Activated CD4-positive, alpha-beta T cell treated with anti-CD3 and anti-CD28 coated beads, Interleukin-2, amount 10 ng/mL, durations not matched to agents 7 days and 5 days (primary cell): Measurements from ENCODE around the gene NUDC. TPM values are rescaled to one million over a fixed set of nuclear protein-coding genes. Genes with fewer than 3 reads are reported as not detected.
A peak's percentile ranks its signal among the peaks of the same experiment; 100 is the strongest.

Experiments
- CTCF ChIA-PET: fragments of 350-600 bp; sonication (Branson Sonifier 250); formaldehyde crosslinking; loops from one replicate; lab custom pipeline; 2021; ENCODE audit warnings: antibody characterized with exemption; lab: Charles Lee
- POLR2A ChIA-PET: fragments of 350-600 bp; sonication (Branson Sonifier 250); formaldehyde crosslinking; loops from one replicate; lab custom pipeline; 2021; ENCODE audit warnings: antibody characterized with exemption; lab: Charles Lee
- DNase-seq: peaks from one replicate; pipeline ENCODE4 v3.0.0-alpha.2; 2020
- H3K27ac Mint-ChIP-seq: one replicate; pipeline ENCODE4 v1.8.0; 2021; ENCODE audit warnings: mild to moderate bottlenecking, moderate library complexity, mixed read lengths
- H3K27me3 Mint-ChIP-seq: one replicate; pipeline ENCODE4 v1.8.0; 2021; ENCODE audit warnings: mixed read lengths
- H3K36me3 Mint-ChIP-seq: one replicate; pipeline ENCODE4 v1.8.0; 2021; ENCODE audit warnings: low read depth, mixed read lengths
- H3K4me1 Mint-ChIP-seq: one replicate; pipeline ENCODE4 v1.8.0; 2021; ENCODE audit warnings: mixed read lengths
- H3K4me3 Mint-ChIP-seq: one replicate; pipeline ENCODE4 v1.8.0; 2021; ENCODE audit warnings: mild to moderate bottlenecking, moderate library complexity, mixed read lengths
- H3K9me3 Mint-ChIP-seq: one replicate; pipeline ENCODE4 v1.8.0; 2021; ENCODE audit warnings: mixed read lengths
- total RNA-seq, 2 experiments: library from RNA; stranded (reverse); gene quantifications; one replicate each; pipeline ENCODE4 v1.2.3, GENCODE V29; 2021

NUDC gene
- total RNA-seq, 2 experiments from 2014 or later: 56.2 to 64.5 TPM

- POLR2A ChIA-PET: no interaction called here
- H3K27ac Mint-ChIP-seq: no peak overlapping the region
Measured at GRCh38 chr1:26894263-26894662, 27.3 kb upstream of the NUDC start.

DNA sequence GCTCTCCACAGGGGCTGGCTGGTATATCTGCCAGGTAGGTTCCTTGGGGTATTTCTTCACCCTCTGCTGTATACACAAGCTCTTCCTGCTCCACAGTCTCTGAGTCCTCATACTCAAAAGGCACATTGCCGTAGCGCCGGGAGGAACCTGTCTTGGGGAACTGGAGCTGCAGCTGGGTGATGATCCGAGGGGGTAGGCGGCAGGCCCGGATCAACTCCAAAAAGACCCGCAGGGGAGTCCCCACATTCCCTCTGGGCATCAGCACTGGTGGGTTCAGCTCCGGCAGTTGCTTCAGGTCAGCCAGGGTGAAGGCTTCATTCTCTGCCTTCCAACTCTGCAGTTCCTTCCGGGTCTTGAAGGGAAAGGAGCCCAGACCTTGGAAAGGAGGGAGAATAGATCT, 24.2 kb upstream of the NUDC start:
- Mint-ChIP-seq H3K9me3 (no peaks in the 10 kb centered on the region), H3K36me3 (peaks cover 29% of the 10 kb centered on the region), H3K4me3 (no peak overlapping the region), H3K27me3 (no peaks in the 10 kb centered on the region), H3K4me1 (peaks cover 38% of the 10 kb centered on the region), H3K27ac (no peak overlapping the region)
- no peak for DNase-seq
- ChIA-PET CTCF (interaction anchor here (0.6 to 0.7 kb wide), 2 partner anchors 10 to 91 kb away, joined by 3 read pairs; no protein-coding TSS in a partner anchor), POLR2A (no interaction called here)

More at GRCh38 chr1:26894263-26894662, 27.3 kb upstream of the NUDC start:
- Mint-ChIP-seq H3K27me3 (no peaks in the 10 kb centered on the region), H3K4me1 (peaks cover 31% of the 10 kb centered on the region), H3K4me3 (no peak overlapping the region), H3K9me3 (no peaks in the 10 kb centered on the region), H3K36me3 (peaks cover 43% of the 10 kb centered on the region)
- no peak for DNase-seq
- CTCF ChIA-PET: interaction anchor here (1.1 kb wide), 1 partner anchor 12 kb away, joined by 5 read pairs; no protein-coding TSS in a partner anchor

DNA sequence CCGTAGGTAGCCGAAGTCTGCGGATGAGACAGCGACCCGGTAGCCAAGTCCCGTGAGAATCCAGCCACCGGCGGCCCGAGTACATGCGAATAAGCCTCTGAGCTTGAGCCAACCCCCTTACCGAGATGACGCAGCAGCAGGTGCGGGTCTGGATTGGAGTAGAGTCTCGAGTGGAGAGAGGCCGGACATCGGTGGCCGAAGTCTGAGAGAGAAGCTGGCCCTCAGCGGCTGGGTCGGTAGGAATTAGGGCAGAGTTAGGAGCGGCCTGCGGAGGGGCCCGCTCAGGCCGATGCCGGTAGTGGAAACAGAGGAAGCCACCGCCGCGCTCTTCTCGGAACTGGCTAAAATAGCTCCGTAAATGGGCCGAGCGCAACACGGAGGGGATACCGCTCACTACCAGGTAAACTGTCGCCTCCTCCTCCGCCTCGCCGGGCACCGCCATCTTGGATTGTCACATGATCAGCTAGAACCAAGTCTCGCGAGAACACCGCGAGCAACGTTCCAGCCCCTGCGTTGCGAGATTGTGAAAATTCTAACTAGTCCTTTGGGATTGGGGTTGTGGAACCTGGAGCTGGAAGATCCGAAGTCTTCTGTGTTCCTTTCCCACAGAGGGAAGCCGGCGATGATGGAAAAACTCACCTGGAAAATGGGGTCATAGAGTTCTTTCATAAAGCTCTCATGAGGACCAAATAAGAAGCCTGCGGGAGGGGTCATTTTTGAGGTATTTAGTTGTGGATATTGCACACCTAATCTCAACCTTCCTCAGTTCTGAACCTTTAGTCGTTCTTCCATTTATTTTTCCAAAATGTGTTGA, 21.3 kb upstream of the NUDC start, which contains the start of gene GPATCH3:
Gene GPATCH3 (minus strand): TSS at position 467 of the 814 bp plus-strand sequence. CDS start 25 bp downstream, at position 442.
- Mint-ChIP-seq H3K4me3 (peak within 1 kb of the TSS; percentile 91), H3K9me3 (no peaks in the 10 kb centered on the region), H3K36me3 (peaks cover 12% of the 10 kb centered on the region), H3K27me3 (no peaks in the 10 kb centered on the region), H3K27ac (peak within 1 kb of the TSS; percentile 99), H3K4me1 (peaks cover 35% of the 10 kb centered on the region)
- peak; percentile 94 for DNase-seq
- ChIA-PET CTCF (interaction anchor here (0.8 to 2.7 kb wide), 6 partner anchors 10 to 128 kb away, joined by 3 to 11 read pairs (median 3); partner anchors contain the start of gene GPN2), POLR2A (interaction anchor here (0.6 to 1.5 kb wide), 3 partner anchors 9 to 932 kb away, joined by 3 to 5 read pairs (median 3); no protein-coding TSS in a partner anchor)

- Mint-ChIP-seq H3K9me3 (no peaks in the 10 kb centered on the region), H3K4me3 (peak overlapping the region; percentile 91), H3K27ac (peak overlapping the region; percentile 99), H3K27me3 (no peaks in the 10 kb centered on the region), H3K36me3 (peaks cover 10% of the 10 kb centered on the region), H3K4me1 (peaks cover 35% of the 10 kb centered on the region)
- CTCF ChIA-PET: interaction anchor here (0.8 to 2.7 kb wide), 6 partner anchors 10 to 129 kb away, joined by 3 to 11 read pairs (median 3); partner anchors contain the start of gene GPN2
- DNase-seq: no peak
- POLR2A ChIA-PET: interaction anchor here (0.6 to 1.5 kb wide), 3 partner anchors 10 to 931 kb away, joined by 3 to 5 read pairs (median 3); no protein-coding TSS in a partner anchor
Measured at GRCh38 chr1:26900815-26901511, 20.6 kb upstream of the NUDC start.

DNA sequence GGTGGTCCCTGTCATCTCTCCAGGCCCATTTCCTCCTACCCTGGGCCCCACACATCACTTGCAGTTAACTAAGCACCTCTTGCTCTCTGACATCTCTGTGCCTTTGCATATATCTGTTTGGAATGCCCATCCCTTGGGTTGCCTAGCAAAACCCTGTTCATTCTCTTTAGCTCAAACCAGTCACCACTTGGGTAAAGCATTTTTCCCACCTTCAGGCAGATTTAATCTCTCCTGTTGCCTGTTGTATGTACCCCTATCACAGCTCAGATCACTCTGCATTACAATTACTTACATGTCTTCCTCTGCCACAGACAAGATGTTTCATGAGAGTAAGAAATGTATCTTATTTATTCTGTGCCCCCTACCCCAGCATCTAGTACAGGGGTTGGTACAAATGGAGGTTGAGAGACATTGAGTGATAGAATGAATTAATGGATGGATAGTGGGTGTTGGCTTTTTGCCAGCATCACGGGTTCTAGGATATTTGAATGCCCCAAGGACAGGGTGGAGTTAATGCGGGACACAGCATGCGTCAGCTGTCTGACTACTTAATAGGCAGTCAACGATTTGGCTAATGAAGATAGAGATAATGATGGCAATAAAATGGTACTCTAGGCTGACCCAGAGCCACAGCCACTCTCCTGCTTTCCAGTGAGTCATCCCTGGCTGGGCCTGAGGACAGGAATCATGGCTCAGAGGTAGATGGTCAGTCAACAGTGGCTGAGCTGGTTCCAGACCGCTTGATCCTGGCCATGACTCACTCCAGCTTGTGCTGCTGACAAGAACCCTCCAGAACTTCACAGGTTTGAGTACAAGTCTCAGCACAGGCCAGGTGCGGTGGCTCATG, 14.2 kb upstream of the NUDC start:
- Mint-ChIP-seq H3K4me1 (peaks cover under 1% of the 10 kb centered on the region), H3K36me3 (no peaks in the 10 kb centered on the region), H3K27ac (no peak overlapping the region), H3K9me3 (no peaks in the 10 kb centered on the region), H3K27me3 (peaks cover 5% of the 10 kb centered on the region), H3K4me3 (no peak overlapping the region)
- POLR2A ChIA-PET: no interaction called here
- no peak for DNase-seq
- CTCF ChIA-PET: interaction anchor here (1.3 kb wide), 1 partner anchor 21 kb away, joined by 4 read pairs; no protein-coding TSS in a partner anchor

GRCh38 chr1:26909951-26910342, 11.6 kb upstream of the NUDC start:
- no peak overlapping the region for H3K4me3 Mint-ChIP-seq
- H3K9me3 Mint-ChIP-seq: no peaks in the 10 kb centered on the region
- DNase-seq: no peak
- no peaks in the 10 kb centered on the region for H3K36me3 Mint-ChIP-seq
- ChIA-PET POLR2A (no interaction called here), CTCF (interaction anchor here (0.6 kb wide), 1 partner anchor 266 kb away, joined by 4 read pairs; no protein-coding TSS in a partner anchor)
- no peaks in the 10 kb centered on the region for H3K4me1 Mint-ChIP-seq
- H3K27ac Mint-ChIP-seq: no peak overlapping the region
- H3K27me3 Mint-ChIP-seq: peaks cover 5% of the 10 kb centered on the region

DNA sequence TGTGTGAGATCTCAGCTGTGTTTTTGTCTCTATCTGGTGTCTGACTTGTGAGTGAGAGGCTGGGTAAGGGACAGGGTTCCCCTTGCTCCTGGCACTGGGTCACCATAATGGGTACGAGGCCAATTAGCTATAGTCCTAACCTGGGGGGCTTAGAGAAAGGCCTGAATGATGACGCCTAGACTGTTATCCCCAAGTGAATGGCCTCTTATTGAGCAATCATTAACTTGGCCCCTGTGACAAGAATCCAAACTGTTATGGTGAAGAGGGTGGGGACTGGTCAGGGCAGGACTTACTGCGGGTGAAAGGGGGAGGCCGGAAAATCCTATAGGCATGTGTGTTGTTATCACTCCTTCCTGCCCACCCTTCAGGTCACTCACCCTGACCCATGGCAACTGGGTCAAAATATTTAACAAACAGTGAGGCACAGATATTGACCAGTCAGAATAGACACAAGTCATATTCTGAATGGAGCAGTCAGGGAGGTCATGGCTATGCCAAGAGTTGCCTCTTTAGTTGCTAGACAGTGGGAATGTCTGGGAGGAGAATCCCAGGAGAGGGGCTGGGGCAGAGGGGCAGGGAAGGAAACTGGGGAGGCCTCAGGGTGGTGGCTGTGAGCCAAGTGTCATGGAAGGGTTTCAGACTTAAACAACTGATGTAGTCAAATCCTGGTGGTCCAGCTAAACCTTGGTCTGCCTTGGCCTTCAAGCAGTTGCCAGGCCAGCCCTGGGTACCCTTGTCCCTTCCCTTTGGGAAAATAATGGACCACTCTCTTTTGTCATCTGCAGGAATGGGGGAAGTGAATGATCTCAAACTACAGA, 11.0 kb upstream of the NUDC start:
- no peak overlapping the region for H3K27ac Mint-ChIP-seq
- ChIA-PET CTCF (interaction anchor here (0.6 to 1.4 kb wide), 2 partner anchors 20 to 267 kb away, joined by 3 to 4 read pairs; partner anchors contain the start of gene GPN2), POLR2A (no interaction called here)
- no peaks in the 10 kb centered on the region for H3K4me1 Mint-ChIP-seq
- peaks cover 5% of the 10 kb centered on the region for H3K27me3 Mint-ChIP-seq
- no peak for DNase-seq
- no peak overlapping the region for H3K4me3 Mint-ChIP-seq
- H3K9me3 Mint-ChIP-seq: no peaks in the 10 kb centered on the region
- no peaks in the 10 kb centered on the region for H3K36me3 Mint-ChIP-seq

DNA sequence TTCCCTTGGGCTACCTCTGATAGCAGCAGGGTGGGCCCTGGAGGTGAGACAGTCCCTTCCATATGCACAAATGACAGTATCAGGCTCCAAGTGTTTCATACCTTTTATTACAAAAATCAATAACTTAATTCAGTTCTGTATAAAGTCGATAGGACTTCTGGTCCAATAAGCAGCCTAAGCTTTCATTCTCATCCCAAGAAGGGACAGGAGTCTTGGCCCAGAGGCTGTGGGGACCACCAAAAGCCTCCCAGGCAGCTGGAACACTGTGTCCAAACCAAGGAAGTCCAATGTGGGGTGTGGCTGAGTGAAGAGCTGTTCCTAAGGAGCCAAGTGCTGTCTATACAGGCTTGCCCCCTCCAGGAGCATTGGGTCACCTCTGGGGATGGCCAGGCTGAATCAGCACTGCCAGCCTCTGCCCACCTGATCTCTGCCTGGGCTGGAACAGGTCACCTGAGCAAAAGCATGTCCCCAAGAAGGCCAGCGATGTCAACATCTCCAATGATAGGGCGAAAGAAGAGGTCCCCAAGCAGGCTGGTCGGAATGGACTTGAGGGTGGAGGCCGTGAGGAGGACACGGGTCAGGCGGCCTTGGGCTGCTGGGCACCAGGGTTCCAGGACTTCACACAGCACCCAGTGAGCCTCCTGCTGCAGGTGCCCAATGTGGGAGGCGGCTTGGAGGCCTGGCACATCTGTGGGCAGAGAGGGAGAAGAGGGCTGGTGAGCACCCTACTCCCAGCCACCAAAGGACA, 10.0 kb upstream of the NUDC start:
- Mint-ChIP-seq H3K27ac (no peak overlapping the region), H3K27me3 (peaks cover 5% of the 10 kb centered on the region), H3K4me3 (no peak overlapping the region), H3K36me3 (no peaks in the 10 kb centered on the region), H3K4me1 (no peaks in the 10 kb centered on the region), H3K9me3 (no peaks in the 10 kb centered on the region)
- ChIA-PET POLR2A (no interaction called here), CTCF (interaction anchor here (1.4 kb wide), 1 partner anchor 21 kb away, joined by 3 read pairs; the partner anchor contains the start of gene GPN2)
- DNase-seq: no peak

DNA sequence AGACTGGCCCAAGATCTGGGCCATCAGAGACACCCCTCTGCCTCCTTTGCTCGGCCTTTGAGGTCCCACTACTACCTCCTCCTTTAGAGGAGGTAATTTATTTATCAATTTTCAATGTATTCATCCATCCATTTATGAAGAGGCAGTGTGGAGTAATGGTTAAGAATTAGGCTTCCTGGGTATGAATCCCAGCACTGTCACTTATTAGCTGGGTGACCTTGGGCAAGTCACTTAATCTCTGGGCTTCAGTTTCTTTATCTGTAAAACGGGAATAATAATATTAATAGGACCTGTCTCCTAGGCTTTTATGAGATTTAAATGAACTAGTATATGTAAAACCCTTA, 9.4 kb upstream of the NUDC start:
- Mint-ChIP-seq H3K36me3 (no peaks in the 10 kb centered on the region), H3K4me3 (no peak overlapping the region), H3K4me1 (no peaks in the 10 kb centered on the region), H3K9me3 (no peaks in the 10 kb centered on the region), H3K27me3 (peaks cover 5% of the 10 kb centered on the region), H3K27ac (no peak overlapping the region)
- POLR2A ChIA-PET: no interaction called here
- no peak for DNase-seq
- CTCF ChIA-PET: interaction anchor here (1.0 kb wide), 1 partner anchor 83 kb away, joined by 3 read pairs; no protein-coding TSS in a partner anchor

DNA sequence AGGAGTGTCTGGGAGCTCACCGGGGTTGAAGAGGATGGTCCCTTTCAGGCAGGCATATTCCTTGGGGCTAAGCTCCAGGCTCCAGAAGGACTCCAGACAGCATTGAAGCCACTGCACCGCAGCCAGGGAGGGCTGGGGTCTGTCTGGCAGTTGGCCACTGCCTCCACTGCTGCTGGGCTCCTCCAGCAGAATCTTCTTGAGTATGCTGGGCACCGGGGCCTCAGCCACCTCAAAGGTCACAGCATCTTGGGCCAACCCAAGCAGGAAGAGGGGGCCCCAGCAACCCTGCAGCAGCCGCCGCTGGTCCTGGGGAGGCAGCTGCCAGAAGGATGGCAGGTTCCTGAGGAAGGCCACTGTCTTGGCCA, 8.2 kb upstream of the NUDC start:
- DNase-seq: no peak
- no peaks in the 10 kb centered on the region for H3K4me1 Mint-ChIP-seq
- no peaks in the 10 kb centered on the region for H3K9me3 Mint-ChIP-seq
- H3K4me3 Mint-ChIP-seq: no peak overlapping the region
- H3K36me3 Mint-ChIP-seq: no peaks in the 10 kb centered on the region
- ChIA-PET CTCF (interaction anchor here (0.7 to 1.0 kb wide), 3 partner anchors 12 to 113 kb away, joined by 3 read pairs; no protein-coding TSS in a partner anchor), POLR2A (no interaction called here)
- no peak overlapping the region for H3K27ac Mint-ChIP-seq
- H3K27me3 Mint-ChIP-seq: peaks cover 5% of the 10 kb centered on the region
